Embryonic facial prominence (tissue), 1 donor: Measurements from ENCODE around the gene ARL14.

Source experiments
- DNase-seq: peaks from one replicate; pipeline ENCODE4 v3.0.0-alpha.2; 2016; ENCODE audit errors: extremely low spot score

Gene ARL14

DNA sequence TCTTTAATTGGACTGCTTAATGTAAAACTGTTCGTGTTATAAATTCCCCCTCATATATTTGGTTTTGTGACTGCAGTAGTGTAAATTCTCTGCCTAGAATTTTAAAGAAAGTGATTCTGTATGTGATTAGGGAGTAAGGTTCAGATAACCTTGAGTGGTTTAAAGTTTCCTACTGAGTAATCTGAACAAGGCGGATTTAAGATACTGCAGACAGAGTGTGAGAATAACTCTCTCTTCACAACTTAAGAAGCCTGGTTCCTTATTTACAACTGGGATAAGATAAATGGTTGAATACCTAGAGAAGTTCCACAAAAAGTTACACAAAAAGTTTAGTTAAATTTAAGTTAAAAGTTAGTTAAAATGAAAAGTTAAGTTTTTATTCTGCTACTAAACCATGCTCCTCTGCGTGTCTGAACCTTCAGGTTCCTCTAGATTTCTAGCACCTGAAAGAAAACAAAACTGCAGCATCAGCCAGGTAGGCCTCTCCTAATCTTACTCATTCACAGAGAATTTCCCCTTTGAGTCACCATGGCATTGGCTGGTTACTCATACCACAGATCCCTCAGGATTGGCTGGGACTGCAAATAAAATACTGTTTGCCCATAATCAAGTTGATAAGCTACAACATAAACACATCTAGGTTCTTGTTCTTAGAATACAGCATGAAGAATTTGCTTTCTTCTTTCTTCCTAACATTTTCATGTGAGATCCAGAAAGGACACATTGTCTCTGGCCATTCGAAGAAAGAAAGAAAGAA is at the start of gene ARL14:
ARL14 (plus strand) TSS at position 614 of the 757 bp plus-strand sequence. CDS start 187 bp downstream, outside the sequence.
- DNase-seq, result no peak

DNA sequence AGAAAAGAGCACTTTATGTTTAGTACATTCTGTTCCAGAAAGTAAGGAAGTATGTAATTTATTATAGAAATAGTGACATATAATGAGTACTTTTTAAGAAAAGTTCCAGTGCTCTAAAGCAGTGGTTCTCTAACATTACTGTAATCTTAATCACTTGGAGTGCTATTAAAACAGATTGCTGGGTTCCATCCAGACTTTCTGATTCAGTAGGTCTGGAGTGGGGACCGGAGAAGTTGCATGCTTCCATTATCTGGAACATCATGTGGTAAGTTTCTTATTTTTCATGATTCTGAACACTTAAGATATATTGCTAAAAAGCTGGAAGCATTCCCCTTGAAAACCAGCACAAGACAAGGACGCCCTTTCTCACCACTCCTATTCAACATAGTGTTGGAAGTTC is 47.5 kb upstream of the ARL14 start:
- no peak for DNase-seq

DNA sequence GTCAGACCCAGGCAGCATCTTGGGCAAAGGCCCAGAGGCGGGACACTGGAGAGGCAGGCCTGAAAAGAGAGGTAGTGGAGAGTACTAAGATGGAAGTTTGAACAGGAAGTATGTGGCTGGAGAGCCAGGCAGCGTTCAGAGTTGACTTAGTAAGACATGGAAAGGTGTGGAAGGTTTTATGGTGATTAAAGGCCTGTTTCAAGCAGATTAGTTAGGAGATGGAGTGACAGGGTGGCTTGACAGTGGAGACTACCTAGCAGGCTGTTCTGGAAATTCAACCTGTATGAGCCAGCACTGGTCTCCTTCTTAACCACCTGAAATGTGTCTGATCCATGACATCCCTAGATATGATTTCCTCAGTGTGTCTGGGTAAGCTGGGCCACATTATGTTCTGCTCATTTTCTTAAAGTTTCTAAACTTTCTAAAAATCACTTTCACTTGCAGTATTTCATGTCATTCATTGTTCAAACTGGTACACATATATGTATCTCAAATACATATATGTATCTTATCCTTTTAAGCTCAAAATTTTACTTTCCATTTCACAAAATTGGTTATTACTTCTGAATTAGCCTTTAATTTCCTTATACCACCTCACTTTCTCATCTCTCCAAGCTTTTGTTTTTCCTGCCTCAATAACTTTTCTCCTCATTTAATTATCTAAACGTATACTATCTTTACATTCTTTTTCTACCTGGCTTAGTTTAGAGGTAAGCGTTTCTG is 43.4 kb upstream of the ARL14 start:
- DNase-seq, result no peak

DNA sequence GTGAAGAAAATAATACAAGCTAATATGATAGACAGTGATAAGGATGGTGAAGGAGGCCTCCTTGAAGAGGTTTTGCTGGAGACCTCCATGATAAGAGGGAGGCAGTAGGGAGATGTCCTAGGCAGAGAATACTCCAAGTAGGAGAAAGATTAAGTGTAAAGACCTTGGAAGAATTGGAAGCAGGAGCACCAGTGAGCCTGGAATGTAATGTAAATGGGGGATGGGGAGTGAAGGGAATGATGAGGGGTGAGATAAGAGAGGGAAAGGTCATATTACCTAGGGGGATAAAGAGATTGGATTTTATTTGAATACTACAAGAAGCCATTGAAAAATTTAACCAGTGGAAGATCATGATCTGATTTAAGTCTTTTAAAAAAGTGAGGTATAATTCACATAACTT is 41.7 kb upstream of the ARL14 start:
- no peak for DNase-seq

DNA sequence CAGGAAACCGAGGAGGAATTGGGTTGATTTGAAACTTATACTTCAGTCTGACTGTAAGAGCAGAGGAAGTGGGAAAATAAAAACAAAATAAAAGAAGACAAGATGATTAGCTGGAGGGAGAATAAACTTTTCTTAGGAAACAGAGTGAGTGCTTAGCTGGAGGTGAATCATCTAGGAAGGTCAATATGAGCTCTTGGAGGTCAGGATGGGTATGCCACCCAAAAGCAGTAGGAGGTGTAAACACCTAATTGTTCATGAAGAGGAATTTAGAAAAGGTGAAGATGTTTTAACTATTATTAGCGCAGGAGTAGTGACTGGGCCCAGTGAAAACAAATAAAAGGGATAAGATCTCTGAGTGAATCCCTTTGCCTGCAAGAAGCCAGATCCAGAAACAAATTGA is 39.9 kb upstream of the ARL14 start:
- no peak for DNase-seq

DNA sequence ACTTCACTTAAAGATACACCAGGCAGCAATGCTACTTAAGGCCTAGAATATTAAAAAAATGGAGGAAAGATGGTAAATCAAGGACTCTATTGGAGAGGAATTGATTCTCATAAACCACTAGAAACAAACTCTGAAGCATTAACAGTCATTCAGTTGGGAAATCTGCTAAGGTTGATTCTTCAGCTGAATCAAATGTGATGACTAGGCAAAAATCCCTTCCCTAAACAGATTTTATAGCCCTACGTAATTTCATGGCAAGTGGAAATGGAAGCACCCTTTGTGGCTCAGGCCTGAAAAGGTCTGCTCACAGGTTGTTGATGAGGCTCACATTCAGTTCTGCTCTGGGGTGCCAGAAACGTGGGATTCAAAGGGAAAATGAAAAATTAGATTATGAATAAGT is 38.8 kb upstream of the ARL14 start:
- DNase-seq, result no peak

DNA sequence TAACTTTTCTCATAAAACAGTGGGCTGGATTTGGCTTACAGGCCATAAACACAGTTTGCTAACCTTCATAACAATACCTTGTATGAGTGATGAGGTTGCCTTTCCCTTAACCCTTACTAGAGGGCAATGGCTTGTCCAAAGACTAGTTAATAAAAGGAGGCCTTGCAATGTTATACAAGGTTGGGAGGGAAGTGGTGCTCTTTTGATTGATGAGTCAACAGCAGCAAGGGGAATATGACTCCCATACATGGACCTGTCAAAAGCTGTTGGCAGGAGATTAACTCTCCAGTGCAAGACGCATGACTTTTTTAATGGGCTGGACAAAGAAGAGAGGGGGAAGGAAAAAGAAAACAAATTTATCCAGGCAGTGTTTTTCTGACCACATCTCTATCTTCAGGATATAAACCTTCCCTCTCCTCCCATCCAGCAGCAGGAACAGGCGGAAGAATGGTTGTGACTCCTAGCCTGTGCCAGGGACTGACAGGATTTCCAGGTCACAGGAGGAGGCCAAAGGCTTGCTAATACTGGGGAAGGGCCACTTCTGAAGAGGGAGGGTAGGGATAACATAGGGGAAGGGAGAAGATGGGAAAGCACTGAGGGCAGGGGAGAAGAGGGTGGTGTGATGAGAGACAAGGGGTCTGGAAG is 35.2 kb upstream of the ARL14 start:
- no peak for DNase-seq

DNA sequence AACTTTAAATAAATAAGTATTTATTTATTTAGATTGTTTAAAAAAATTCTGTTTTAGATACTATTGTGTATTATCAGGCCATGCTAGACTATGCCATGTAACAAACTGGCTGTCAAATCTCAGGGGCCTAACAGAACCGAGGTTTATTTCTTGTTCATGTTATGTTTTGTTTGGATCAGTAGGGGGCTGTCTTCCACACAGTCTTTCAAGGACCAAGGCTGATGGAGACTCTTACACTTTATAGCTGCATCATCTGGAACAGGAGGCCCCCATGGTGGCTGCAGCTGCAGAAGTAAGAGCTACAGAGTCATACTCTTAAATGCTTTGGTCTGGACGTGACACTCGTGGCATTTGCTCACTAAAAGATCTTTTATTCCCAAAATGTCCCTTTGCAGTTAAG is 33.0 kb upstream of the ARL14 start:
- DNase-seq, result no peak

DNA sequence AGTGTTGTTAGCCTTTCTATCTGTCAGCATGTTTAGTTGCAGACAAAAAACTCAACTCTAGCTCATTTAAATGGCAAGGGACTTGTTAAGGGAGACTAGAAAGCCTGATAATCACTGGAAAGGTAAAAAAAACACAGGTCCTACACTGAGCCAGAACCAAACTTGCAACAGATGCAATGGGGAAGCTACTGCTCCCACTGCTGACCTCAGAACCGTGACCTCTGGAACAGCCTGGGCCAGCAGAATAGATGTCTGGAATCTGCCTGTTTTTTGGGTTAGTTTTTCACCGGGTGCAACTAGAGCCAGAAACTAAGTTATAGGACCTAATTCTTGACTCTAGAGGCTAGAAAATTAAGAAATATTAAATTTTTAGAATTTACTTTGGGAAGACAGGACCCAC is 32.5 kb upstream of the ARL14 start:
- no peak for DNase-seq

DNA sequence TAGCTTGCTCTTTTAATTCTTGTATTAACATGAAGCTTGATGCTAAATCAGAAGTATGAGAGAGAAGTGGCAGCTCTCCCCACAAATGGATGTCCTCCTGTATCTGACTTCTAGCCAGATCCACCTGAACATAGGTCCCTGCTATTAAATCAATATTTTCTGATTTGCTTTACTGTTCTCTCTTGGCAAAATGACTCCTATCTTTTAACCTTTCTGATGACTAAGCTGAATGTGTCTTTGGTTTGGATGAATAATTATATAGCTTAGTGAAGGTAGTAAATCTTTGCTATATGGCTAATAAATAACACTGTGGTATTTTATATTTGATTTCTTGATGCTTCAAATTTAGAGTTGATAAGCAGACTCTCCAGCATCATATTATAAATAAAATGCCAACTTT is 28.3 kb upstream of the ARL14 start:
- DNase-seq, result no peak

DNA sequence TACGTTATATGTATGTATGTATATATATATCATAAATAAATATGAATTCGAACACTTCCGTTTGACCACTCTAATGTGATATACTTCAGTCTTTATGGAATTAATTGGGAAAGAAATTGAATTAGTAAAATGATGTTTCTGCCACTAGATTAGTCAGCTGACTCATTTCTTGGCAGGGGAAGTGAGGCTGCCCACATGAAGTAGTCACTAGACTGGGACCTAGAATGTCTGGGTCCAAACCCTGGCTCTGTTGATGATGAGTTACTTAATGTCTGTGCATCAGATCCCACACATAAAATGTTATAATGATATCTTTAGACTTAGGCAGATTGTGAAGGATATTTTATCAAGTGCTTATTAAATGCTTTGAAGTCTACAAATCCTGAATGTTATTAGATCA is 27.4 kb upstream of the ARL14 start:
- DNase-seq, result no peak

DNA sequence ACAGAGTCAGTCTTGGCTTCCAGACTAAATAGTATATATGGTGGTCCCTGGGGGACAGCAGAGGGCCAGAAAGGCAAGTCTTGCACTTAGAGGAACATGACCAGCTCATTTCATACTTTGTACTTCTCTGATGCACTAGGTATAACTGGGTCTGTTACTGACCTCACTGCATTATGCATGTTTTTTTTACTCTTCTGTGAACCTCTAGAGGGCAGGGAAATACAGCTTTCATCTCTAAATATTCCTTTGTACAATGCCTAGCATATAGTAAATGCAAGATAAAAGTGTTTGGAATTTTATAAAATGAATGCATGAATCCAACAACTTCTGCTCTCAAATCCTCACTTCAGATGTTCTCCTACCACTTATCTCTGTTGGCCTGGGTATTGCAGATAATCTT is 23.4 kb upstream of the ARL14 start:
- DNase-seq, result no peak

DNA sequence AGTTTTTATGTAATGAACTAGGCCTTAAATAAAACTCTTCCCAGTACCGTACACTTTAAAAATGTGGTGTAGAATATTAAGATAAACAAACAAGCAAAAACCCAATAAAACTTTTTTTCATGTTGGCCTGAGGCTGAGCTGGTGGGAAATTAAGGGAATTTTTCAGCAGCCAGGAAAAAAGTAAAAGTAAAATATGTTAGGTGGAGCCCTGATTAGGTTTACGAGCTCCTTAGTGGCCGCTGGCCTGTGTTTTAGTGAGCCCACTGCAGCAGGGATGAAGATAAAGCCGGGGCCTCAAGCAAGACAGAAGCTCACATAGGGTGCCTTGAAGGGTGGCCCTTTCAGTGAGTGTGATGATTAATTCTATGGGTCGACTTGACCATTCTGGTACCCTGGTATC is 16.1 kb upstream of the ARL14 start:
- no peak for DNase-seq

DNA sequence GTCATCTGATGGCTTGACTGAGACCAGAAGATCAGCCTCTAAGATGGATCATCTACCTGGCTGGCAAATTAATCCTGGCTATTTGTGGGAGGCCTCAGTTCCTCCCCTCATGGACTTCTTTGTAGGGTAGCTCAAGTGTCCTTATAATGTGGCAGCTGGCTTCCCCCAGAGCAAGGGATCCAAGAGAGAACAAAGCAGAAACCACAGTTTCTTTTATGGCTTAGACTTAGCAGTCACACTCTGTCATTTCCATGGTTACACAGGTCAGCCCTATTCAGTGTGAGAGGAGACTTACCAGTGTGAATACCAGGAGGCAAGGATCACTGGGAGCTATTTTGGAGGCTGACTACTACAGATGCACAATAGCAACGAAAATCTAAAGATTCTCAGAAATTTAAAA is 15.3 kb upstream of the ARL14 start:
- no peak for DNase-seq

DNA sequence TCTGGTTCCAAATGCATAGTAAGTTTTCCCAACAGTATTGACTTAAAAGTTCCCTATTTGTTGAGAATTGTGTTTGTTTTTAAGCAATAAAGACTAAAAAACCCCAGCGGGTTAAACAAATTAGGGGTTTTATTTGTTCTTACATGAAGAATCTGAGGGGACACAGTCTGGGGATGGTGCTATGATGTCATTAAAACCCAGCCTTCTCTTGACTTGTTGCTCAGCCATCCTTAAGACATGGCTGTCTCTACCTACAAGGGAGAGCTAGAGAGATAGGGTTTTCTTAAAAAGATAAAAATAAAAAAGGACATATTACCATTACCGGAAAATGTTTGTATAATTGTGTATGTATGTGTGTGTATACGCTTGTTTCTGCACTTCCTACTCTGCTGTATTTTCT is 11.7 kb upstream of the ARL14 start:
- no peak for DNase-seq

DNA sequence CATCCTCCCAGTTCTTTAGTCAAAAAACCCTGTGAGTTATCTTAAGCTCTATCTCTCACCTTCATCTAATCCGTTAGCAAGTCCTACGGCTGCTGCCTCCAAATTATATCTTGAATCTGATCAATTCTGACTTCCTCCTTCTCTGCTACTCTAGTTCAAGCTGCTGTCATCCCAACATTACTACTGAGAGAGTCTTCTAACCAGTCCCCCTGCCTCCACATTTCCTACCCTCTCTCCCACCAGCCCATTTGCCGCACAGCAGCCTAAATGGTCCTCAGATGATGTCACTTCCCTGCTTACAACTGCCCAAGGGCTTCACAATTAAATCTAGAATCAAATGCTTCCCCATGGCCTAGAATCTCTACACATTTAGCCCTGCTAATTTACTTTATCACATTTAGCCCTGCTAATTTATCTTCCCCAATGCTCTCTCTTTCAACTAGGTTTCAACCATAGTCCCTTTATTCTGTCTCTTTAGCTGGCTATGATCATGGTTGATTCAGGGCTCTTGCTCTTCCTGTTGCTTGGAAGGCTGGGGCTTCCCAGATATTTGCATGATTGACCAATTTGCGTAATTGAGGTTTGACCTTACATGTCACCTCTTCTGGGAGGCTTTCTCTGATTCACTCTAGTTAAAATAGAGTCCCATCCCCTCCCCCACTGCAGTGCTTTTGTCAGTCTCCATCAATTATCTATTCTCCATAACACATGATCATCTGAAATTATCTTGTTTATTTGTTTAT is 11.0 kb upstream of the ARL14 start:
- no peak for DNase-seq

DNA sequence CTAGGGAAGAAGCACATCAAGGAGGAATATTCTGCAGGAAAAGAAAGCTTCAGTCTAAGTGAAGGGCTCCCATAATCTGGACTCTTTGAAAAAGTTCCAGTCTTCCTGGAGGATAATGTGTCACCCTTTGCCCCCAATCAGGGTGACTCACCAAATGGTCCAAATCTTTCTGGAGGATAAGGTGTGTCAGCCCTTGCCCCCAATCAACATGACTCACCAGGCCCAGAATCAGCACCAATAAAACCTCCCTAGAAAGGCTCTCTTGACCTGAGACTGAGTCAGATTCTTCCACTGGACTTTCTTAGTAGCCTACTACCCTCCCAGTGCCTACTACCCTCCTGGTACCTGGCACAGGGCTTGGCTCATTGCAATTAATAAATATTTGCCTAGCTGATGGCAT is 9.5 kb upstream of the ARL14 start:
- no peak for DNase-seq

DNA sequence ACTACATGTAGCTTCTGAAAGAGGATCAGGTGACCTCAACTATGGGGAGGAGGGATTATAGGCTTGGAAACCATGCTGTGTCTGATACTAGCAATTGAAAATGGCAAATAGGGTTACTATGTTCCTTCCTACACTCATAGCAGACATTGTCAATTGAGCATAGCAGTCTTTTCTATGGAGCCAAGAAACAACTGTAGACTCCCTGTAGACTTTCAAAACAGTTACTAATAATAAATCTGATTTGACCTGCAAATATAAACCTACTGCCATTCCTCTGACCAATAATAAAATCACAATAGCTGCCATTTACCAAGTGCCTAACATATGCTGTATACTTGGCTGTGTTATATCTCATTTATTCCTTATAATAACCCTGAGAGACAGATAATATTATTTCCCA is 8.5 kb upstream of the ARL14 start:
- DNase-seq, result no peak

DNA sequence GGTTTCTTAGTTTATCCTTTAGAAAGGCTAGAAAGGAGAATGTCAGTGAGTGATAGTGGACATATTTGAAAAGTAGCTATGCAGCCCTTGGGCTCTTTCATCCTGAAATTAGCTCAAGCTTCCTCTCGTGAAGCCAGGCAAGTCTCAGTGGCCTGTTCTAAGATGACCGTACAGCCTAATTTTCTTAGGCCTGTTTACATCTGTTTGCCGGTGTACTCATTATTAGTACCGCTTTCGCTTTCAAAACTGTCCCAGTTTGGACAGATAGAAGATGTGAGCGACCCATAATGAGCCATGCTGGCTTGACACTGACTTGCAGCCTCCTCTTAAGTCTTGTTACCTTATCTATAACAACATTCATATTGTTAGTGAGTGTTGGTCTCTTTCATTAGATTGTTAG is 5.7 kb upstream of the ARL14 start:
- no peak for DNase-seq

DNA sequence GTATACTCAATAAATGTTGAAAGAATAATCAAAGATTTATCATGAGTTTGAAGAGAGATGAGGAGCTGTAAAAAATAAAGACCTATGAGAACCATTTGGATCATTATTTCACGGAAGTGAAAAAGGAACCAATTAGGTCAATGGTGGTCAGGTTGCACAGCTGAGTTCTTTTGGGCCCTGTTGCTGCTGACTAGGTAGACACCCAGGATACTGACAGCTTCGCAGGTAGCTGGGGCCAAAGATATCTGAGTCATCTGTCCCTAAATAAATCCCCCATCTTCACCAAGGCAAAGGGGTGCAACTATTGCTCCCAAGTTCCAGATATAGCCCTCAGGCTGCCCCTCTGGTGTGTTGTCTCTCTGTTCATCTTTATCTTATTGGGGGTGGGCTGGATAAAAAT is 5.0 kb upstream of the ARL14 start:
- DNase-seq, result no peak

DNA sequence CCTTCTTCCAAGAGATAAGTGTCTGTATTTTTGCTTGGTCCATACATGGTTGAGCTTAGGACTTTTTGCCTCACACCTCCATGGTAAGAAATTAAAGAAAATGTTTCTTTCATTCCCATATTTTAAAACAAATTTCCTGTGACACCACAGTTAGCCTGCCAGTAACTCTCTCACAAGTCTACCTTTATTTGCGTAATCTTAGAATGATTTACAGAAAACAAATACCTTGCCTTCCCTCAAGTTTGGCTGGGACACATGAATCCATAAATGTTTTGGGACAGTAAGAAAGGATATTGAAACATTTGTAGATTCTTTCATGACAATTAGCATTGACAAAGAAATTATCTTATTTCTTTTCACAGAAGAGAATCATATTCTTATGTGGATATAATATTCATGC is 3.8 kb upstream of the ARL14 start:
- DNase-seq, result no peak

DNA sequence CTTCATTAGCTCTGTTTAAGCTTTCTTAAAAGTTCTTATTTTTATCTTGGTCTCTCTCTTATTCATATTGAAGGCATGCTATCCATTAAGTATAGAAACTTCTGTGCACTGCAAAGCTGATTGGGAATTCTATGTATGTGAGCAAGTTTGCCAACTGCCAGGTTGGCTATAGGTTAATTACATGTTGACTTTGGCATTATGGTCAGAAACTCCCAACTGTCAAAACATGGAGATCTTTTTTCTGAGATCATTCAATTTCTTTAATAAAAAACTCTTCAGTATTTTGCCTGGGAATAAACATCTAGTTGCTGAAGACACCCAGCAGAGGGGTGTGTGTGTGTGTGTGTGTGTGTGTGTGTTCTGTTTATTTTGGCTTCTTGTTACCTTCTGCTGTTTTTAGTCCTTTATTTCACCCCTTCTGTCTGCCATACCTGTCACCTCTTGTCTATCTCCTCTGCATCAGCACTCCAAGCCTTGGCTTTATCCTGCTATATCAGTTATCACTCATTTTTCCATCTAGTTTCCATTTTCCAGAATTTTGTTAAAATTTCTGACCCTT is 1.3 kb upstream of the ARL14 start:
- DNase-seq, result no peak
